Neuronal stem cell (in vitro differentiated cells): ENCODE measurements around the gene RAF1.

Source experiments
- DNase-seq: peaks from one replicate; pipeline ENCODE4 v3.0.0-alpha.2; 2013; ENCODE audit warnings: low spot score
- H2AFZ ChIP-seq: one replicate; pipeline ENCODE4 v1.6.1; 2013; ENCODE audit warnings: mild to moderate bottlenecking, low read length, inconsistent platforms
- H2AK5ac ChIP-seq: 2 replicates; pipeline ENCODE4 v1.6.1; 2013; ENCODE audit warnings: low read depth, mild to moderate bottlenecking, inconsistent platforms, low read length, moderate library complexity, mixed read lengths
- H2BK120ac ChIP-seq: 2 replicates; pipeline ENCODE4 v1.6.1; 2013; ENCODE audit warnings: low read depth, mild to moderate bottlenecking, inconsistent platforms, low read length, moderate library complexity, mixed read lengths
- H2BK12ac ChIP-seq: one replicate; pipeline ENCODE4 v1.6.1; 2013; ENCODE audit warnings: low read length, inconsistent platforms
- H2BK15ac ChIP-seq: 2 replicates; pipeline ENCODE4 v1.6.1; 2013; ENCODE audit warnings: mild to moderate bottlenecking, low read length, inconsistent platforms, mixed read lengths
- H2BK5ac ChIP-seq: one replicate; pipeline ENCODE4 v1.6.1; 2013; ENCODE audit warnings: inconsistent platforms, mild to moderate bottlenecking, low read length, moderate library complexity
- H3K14ac ChIP-seq: one replicate; pipeline ENCODE4 v1.6.1; 2013; ENCODE audit warnings: low read length, inconsistent platforms
- H3K18ac ChIP-seq: 2 replicates; pipeline ENCODE4 v1.6.1; 2013; ENCODE audit warnings: low read length, inconsistent platforms
- H3K23ac ChIP-seq: 2 replicates; pipeline ENCODE4 v1.6.1; 2013; ENCODE audit warnings: low read depth, mild to moderate bottlenecking, mixed read lengths, low read length, inconsistent platforms; ENCODE audit not compliant: poor library complexity
- H3K27ac ChIP-seq: replicated peaks from 3 replicates; pipeline ENCODE4 v1.5.1; 2013; ENCODE audit warnings: low read length, inconsistent platforms
- H3K27me3 ChIP-seq, 3 experiments: 2 replicates each; pipeline ENCODE4 v1.6.1; 2013; ENCODE audit warnings: low read length in 3 of 3, mild to moderate bottlenecking in 2 of 3, inconsistent platforms in 1 of 3, low read depth in 1 of 3, mixed read lengths in 1 of 3, moderate library complexity in 1 of 3; ENCODE audit not compliant: control insufficient read depth in 3 of 3, insufficient read depth in 3 of 3
- H3K36me3 ChIP-seq, 2 donors: replicated peaks in 1 of 2; 2 replicates each; pipeline ENCODE4 v1.6.1; 2013; ENCODE audit warnings: low read length in 2 of 2; ENCODE audit not compliant: control insufficient read depth in 2 of 2, insufficient read depth in 2 of 2
- H3K4ac ChIP-seq: 2 replicates; pipeline ENCODE4 v1.6.1; 2013; ENCODE audit warnings: inconsistent platforms, mild to moderate bottlenecking, low read length, moderate library complexity
- H3K4me1 ChIP-seq, 2 donors: 1 replicate in 1 of 2; 2 replicates in 1 of 2; pipeline ENCODE4 v1.6.1; 2013; ENCODE audit warnings: low read length in 2 of 2, low read depth in 1 of 2; ENCODE audit not compliant: control insufficient read depth in 2 of 2, insufficient read depth in 1 of 2
- H3K4me2 ChIP-seq: one replicate; pipeline ENCODE4 v1.6.1; 2013; ENCODE audit warnings: mild to moderate bottlenecking, low read length, inconsistent platforms; ENCODE audit not compliant: insufficient read depth, poor library complexity, severe bottlenecking
- H3K4me3 ChIP-seq, 2 donors: 2 replicates each; pipeline ENCODE4 v1.5.1; 2013; ENCODE audit warnings: low read length in 2 of 2, mild to moderate bottlenecking in 2 of 2, inconsistent platforms in 1 of 2, moderate library complexity in 1 of 2
- H3K79me1 ChIP-seq: one replicate; pipeline ENCODE4 v1.6.1; 2013; ENCODE audit warnings: low read depth, mild to moderate bottlenecking, inconsistent platforms, low read length, moderate library complexity
- H3K9ac ChIP-seq: one replicate; pipeline ENCODE4 v1.6.1; 2013; ENCODE audit warnings: mild to moderate bottlenecking, low read depth, low read length, inconsistent platforms; ENCODE audit not compliant: poor library complexity
- H3K9me3 ChIP-seq, 2 donors: replicated peaks in 1 of 2; 2 replicates each; pipeline versions ENCODE3 to v1.6.1; 2013; ENCODE audit warnings: low read length in 2 of 2, mild to moderate bottlenecking in 2 of 2, inconsistent platforms in 1 of 2, low read depth in 1 of 2, mixed read lengths in 1 of 2, moderate library complexity in 1 of 2; ENCODE audit not compliant: control insufficient read depth in 2 of 2, insufficient read depth in 1 of 2
- H4K8ac ChIP-seq: one replicate; pipeline ENCODE4 v1.6.1; 2013; ENCODE audit warnings: low read depth, mild to moderate bottlenecking, inconsistent platforms, low read length, moderate library complexity
- H4K91ac ChIP-seq: one replicate; pipeline ENCODE4 v1.6.1; 2013; ENCODE audit warnings: low read length, low read depth, mild to moderate bottlenecking, inconsistent platforms; ENCODE audit not compliant: poor library complexity
- WGBS, 2 donors: extraction: QIAGEN DNeasy Blood & Tissue Kit; methylation state at CpG; one replicate each; pipeline ENCODE4 v1.1.7; 2013; ENCODE audit warnings: missing lambda C conversion rate in 2 of 2, mixed read lengths in 1 of 2; ENCODE audit not compliant: insufficient read length in 2 of 2, insufficient replicate concordance in 1 of 2; ENCODE audit errors: extremely low coverage in 2 of 2; 5-methylcytosine and 5-hydroxymethylcytosine counted together

Gene RAF1

GRCh38 chr3:12566976-12567375, 96.9 kb downstream of the RAF1 start:
- no peak overlapping the region for H2AFZ ChIP-seq
- no peak overlapping the region for H2BK120ac ChIP-seq
- H3K4me1 ChIP-seq = peaks cover 5 to 12% of the 10 kb centered on the region in 2 donors
- H3K27me3 ChIP-seq = no peaks in the 10 kb centered on the region
- no peak overlapping the region for H2BK12ac ChIP-seq
- H3K79me1 ChIP-seq = peaks cover 3% of the 10 kb centered on the region
- no peak overlapping the region for H2BK15ac ChIP-seq
- no peak overlapping the region for H4K91ac ChIP-seq
- DNase-seq = no peak
- H2BK5ac ChIP-seq = no peak overlapping the region
- H3K14ac ChIP-seq = no peak overlapping the region
- no peak overlapping the region for H3K23ac ChIP-seq
- H3K27ac ChIP-seq = no peak overlapping the region
- no peak overlapping the region for H3K4me2 ChIP-seq
- H3K36me3 ChIP-seq = peaks cover 11 to 34% of the 10 kb centered on the region in 2 donors
- no peak overlapping the region for H2AK5ac ChIP-seq
- H4K8ac ChIP-seq = no peak overlapping the region
- H3K4me3 ChIP-seq = no peak overlapping the region
- no peak overlapping the region for H3K9ac ChIP-seq
- peaks cover 0 to 13% of the 10 kb centered on the region in 2 donors for H3K9me3 ChIP-seq
- H3K18ac ChIP-seq = no peak overlapping the region
- H3K4ac ChIP-seq = no peak overlapping the region

GRCh38 chr3:12562451-12562850, 101.5 kb downstream of the RAF1 start:
- no peak overlapping the region for H3K27ac ChIP-seq
- H3K4me1 ChIP-seq = peaks cover 7 to 28% of the 10 kb centered on the region in 2 donors
- DNase-seq = no peak
- no peak overlapping the region for H3K9ac ChIP-seq
- H2AFZ ChIP-seq = no peak overlapping the region
- H3K23ac ChIP-seq = no peak overlapping the region
- WGBS, 2 donors = no CpG with 5 or more reads among the region's 1 CpG
- no peak overlapping the region for H2BK15ac ChIP-seq
- H3K4me2 ChIP-seq = peak overlapping the region; percentile 35
- no peak overlapping the region for H2BK5ac ChIP-seq
- H3K18ac ChIP-seq = no peak overlapping the region
- H4K91ac ChIP-seq = no peak overlapping the region
- no peak overlapping the region for H2BK12ac ChIP-seq
- H3K36me3 ChIP-seq = no peaks in the 10 kb centered on the region
- H3K4ac ChIP-seq = no peak overlapping the region
- no peak overlapping the region for H2AK5ac ChIP-seq
- peaks cover 0 to 13% of the 10 kb centered on the region in 2 donors for H3K9me3 ChIP-seq
- H3K79me1 ChIP-seq = peaks cover 5% of the 10 kb centered on the region
- H4K8ac ChIP-seq = no peak overlapping the region
- H3K4me3 ChIP-seq = no peak overlapping the region
- no peak overlapping the region for H2BK120ac ChIP-seq
- no peak overlapping the region for H3K14ac ChIP-seq
- H3K27me3 ChIP-seq = no peaks in the 10 kb centered on the region

GRCh38 chr3:12561397-12561796, 102.5 kb downstream of the RAF1 start:
- Histone ChIP-seq H2BK12ac (no peak overlapping the region), H2BK5ac (no peak overlapping the region), H4K8ac (no peak overlapping the region), H3K14ac (no peak overlapping the region), H2BK120ac (no peak overlapping the region), H3K27ac (no peak overlapping the region), H3K18ac (no peak overlapping the region), H3K9me3 (peaks cover 0 to 9% of the 10 kb centered on the region in 2 donors), H2BK15ac (no peak overlapping the region), H2AK5ac (no peak overlapping the region), H2AFZ (no peak overlapping the region), H3K27me3 (no peaks in the 10 kb centered on the region), H3K23ac (no peak overlapping the region), H3K4me3 (no peak overlapping the region), H3K4me2 (no peak overlapping the region), H3K4me1 (peaks cover 7 to 28% of the 10 kb centered on the region in 2 donors), H3K36me3 (no peaks in the 10 kb centered on the region), H3K79me1 (peaks cover 8% of the 10 kb centered on the region), H4K91ac (no peak overlapping the region), H3K9ac (no peak overlapping the region), H3K4ac (no peak overlapping the region)
- no CpG with 5 or more reads among the region's 2 CpGs for WGBS, 2 donors
- DNase-seq = no peak

GRCh38 chr3:12560505-12561190, 103.3 kb downstream of the RAF1 start:
- Histone ChIP-seq H3K23ac (no peak overlapping the region), H3K36me3 (no peaks in the 10 kb centered on the region), H2BK15ac (no peak overlapping the region), H3K79me1 (peaks cover 8% of the 10 kb centered on the region), H3K4ac (no peak overlapping the region), H2AFZ (no peak overlapping the region), H2AK5ac (no peak overlapping the region), H4K8ac (no peak overlapping the region), H3K4me1 (peaks cover 7 to 28% of the 10 kb centered on the region in 2 donors), H3K4me2 (no peak overlapping the region), H2BK12ac (no peak overlapping the region), H3K14ac (no peak overlapping the region), H4K91ac (no peak overlapping the region), H3K9me3 (peaks cover 0 to 3% of the 10 kb centered on the region in 2 donors), H3K27ac (no peak overlapping the region), H2BK5ac (no peak overlapping the region), H2BK120ac (no peak overlapping the region), H3K4me3 (no peak overlapping the region), H3K27me3 (peaks cover 0 to under 1% (median 0%) of the 10 kb centered on the region in 3 experiments), H3K18ac (no peak overlapping the region), H3K9ac (no peak overlapping the region)
- WGBS, 2 donors = no CpG with 5 or more reads among the region's 5 CpGs
- DNase-seq = no peak
